CD4-positive, CD25-positive, alpha-beta regulatory T cell (primary cell): ENCODE data around the gene FAM107B. TPM values are rescaled to one million over a fixed set of nuclear protein-coding genes. Genes with fewer than 3 reads are reported as not detected.
"Not testable (repeated sequence)": the region's sequence is repeated elsewhere in the genome, so short reads cannot be mapped to it uniquely, and the experiment has no call there.

Experiments used
- ATAC-seq, 2 donors: fragments of 150-1000 bp; cut with Tn5 transposase; one replicate each; pipeline ENCODE4 v1.10.0; 2021; ENCODE audit warnings: low read depth in 2 of 2, moderate number of reproducible peaks in 2 of 2, moderate library complexity in 1 of 2
- DNase-seq, 3 donors: peaks; one replicate each; pipeline versions ENCODE4 v3.0.0 to v3.0.0-alpha.2; 2012 to 2022; ENCODE audit warnings: mixed read lengths in 1 of 3
- H3K27ac ChIP-seq: one replicate; pipeline ENCODE4 v1.7.0; 2013; ENCODE audit warnings: mild to moderate bottlenecking, low read length; ENCODE audit not compliant: insufficient read depth, poor library complexity, severe bottlenecking
- H3K27me3 ChIP-seq: one replicate; pipeline ENCODE4 v1.7.0; 2013; ENCODE audit warnings: low read length; ENCODE audit not compliant: control insufficient read depth, insufficient read depth
- H3K36me3 ChIP-seq: one replicate; pipeline ENCODE4 v1.7.0; 2013; ENCODE audit warnings: mild to moderate bottlenecking, low read length, moderate library complexity; ENCODE audit not compliant: control insufficient read depth, insufficient read depth
- H3K4me1 ChIP-seq: 2 replicates; pipeline ENCODE4 v1.7.0; 2013; ENCODE audit warnings: mild to moderate bottlenecking, low read length; ENCODE audit not compliant: insufficient read depth, control insufficient read depth, poor library complexity, severe bottlenecking
- H3K4me3 ChIP-seq: one replicate; pipeline ENCODE4 v1.7.0; 2013; ENCODE audit warnings: low read depth, mild to moderate bottlenecking, low read length, moderate library complexity
- H3K9me3 ChIP-seq, 2 experiments: 1 replicate in 1 of 2; 2 replicates in 1 of 2; pipeline ENCODE4 v1.7.0; 2013; ENCODE audit warnings: low read length in 2 of 2, mild to moderate bottlenecking in 1 of 2, moderate library complexity in 1 of 2; ENCODE audit not compliant: control insufficient read depth in 2 of 2
- H3K27ac Mint-ChIP-seq, 3 donors: one replicate each; pipeline ENCODE4 v1.8.0; 2020 to 2022; ENCODE audit warnings: mild to moderate bottlenecking in 3 of 3, mixed read lengths in 3 of 3, moderate library complexity in 2 of 3
- H3K27me3 Mint-ChIP-seq: one replicate; pipeline ENCODE4 v1.8.0; 2022; ENCODE audit warnings: mild to moderate bottlenecking, mixed read lengths
- H3K36me3 Mint-ChIP-seq: one replicate; pipeline ENCODE4 v1.8.0; 2020; ENCODE audit warnings: mixed read lengths
- H3K4me1 Mint-ChIP-seq, 4 donors: one replicate each; pipeline ENCODE4 v1.8.0; 2020 to 2022; ENCODE audit warnings: mixed read lengths in 4 of 4, mild to moderate bottlenecking in 1 of 4
- H3K4me3 Mint-ChIP-seq, 4 donors: one replicate each; pipeline ENCODE4 v1.8.0; 2020 to 2022; ENCODE audit warnings: mild to moderate bottlenecking in 4 of 4, mixed read lengths in 4 of 4, moderate library complexity in 3 of 4
- H3K9me3 Mint-ChIP-seq, 7 donors: one replicate each; pipeline ENCODE4 v1.8.0; 2020 to 2022; ENCODE audit warnings: mixed read lengths in 7 of 7, mild to moderate bottlenecking in 3 of 7, moderate library complexity in 2 of 7
- polyA plus RNA-seq, 4 donors: library from polyadenylated mRNA; unstranded; fragments of 300-500 nt; fragmentation: Illumina TruSeq; gene quantifications; one replicate each; pipeline ENCODE4 v1.2.3, GENCODE V29; 2021
- total RNA-seq: library from RNA; stranded (reverse); gene quantifications from one replicate; pipeline ENCODE4 v1.2.3, GENCODE V29; 2022

Gene FAM107B
- total and polyA plus RNA-seq, 5 donors from 2014 or later, result 202 to 327 (median 296) TPM

DNA sequence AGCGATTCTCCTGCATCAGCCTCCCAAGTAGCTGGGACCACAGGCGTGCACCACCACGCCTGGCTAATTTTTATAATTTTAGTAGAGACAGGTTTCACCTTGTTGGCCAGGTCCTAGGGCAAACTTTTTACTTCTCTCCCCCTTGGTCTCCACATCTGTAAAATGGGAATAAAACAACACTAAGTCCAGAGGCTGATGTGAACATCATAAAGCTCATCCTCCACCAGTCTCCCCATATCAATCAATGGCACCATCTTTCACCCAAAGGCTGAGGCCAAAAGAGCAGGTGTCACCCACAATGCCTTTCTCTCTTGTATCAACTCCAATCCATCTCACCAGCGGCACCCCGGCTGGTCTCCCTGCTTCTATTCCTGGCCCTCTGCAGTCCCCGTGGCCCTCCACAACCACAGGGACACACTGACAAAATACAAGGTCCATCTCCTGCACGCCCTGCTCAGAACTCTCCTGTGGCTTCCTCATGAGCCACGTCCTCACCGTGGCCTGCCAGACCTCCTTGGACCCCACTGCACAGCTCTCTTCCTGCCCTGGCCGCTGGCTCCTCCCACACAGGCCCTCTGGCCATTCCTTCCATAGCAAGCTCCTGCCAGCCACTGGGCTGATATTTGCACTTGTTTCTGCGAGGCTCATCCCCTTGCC lies 179.0 kb downstream of the FAM107B start:
- DNase-seq (no peak), ATAC-seq (no peak)
- peak overlapping the region; percentile 27 for H3K27ac ChIP-seq
- Mint-ChIP-seq H3K4me1 (peaks cover 29 to 91% (median 77%) of the 10 kb centered on the region in 4 donors), H3K27ac (peak overlapping the region; percentile 76 to 97 (median 80)), H3K9me3 (no peaks in the 10 kb centered on the region), H3K4me3 (peak overlapping the region in 3 of 4 donors; percentile 30 to 74 (median 68)), H3K36me3 (peaks cover 54% of the 10 kb centered on the region), H3K27me3 (no peaks in the 10 kb centered on the region)
- peaks cover 67% of the 10 kb centered on the region for H3K4me1 ChIP-seq
- no peaks in the 10 kb centered on the region for H3K27me3 ChIP-seq
- H3K9me3 ChIP-seq, result no peaks in the 10 kb centered on the region
- H3K36me3 ChIP-seq, result peaks cover 80% of the 10 kb centered on the region
- no peak overlapping the region for H3K4me3 ChIP-seq

DNA sequence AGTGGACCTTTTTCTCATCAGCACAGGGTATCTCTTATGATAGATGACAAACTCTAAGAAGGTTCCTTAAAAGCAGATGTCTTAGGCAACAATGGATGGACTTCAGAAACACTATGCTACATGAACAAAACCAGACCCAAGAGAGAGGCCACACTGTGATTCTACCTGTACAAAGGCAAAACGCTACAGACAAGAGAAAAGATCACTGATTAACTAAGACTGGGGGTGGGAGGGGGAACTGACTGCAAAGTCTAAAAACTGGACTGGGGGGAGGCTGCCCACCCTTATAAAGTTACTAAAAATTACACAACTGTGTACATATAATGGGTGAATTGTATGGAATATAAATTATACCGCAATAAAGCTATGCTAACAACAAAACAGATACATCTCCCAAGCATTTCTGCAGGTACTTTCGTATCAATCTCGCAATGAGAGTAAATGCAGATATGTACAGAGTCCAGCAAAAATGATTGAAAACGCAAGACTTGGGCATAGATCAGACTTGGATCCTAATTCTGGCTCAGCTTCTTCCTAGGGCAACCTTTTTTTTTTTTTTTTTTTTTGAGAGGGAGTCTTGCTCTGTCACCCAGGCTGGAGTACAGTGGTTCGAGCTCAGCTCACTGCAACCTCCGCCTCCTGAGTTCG lies 179.7 kb downstream of the FAM107B start:
- ATAC-seq, result no peak
- H3K36me3 Mint-ChIP-seq, result peaks cover 52% of the 10 kb centered on the region
- H3K4me3 Mint-ChIP-seq, result peak overlapping the region in 2 of 4 donors; percentile 18 to 74
- H3K27ac Mint-ChIP-seq, result peak overlapping the region; percentile 3 to 97 (median 72)
- Histone ChIP-seq H3K9me3 (no peaks in the 10 kb centered on the region), H3K27ac (peak overlapping the region; percentile 16), H3K4me1 (peaks cover 67% of the 10 kb centered on the region), H3K36me3 (peaks cover 78% of the 10 kb centered on the region), H3K27me3 (no peaks in the 10 kb centered on the region), H3K4me3 (no peak overlapping the region)
- peaks cover 33 to 92% (median 79%) of the 10 kb centered on the region in 4 donors for H3K4me1 Mint-ChIP-seq
- H3K9me3 Mint-ChIP-seq, result no peaks in the 10 kb centered on the region
- H3K27me3 Mint-ChIP-seq, result no peaks in the 10 kb centered on the region
- no peak for DNase-seq

DNA sequence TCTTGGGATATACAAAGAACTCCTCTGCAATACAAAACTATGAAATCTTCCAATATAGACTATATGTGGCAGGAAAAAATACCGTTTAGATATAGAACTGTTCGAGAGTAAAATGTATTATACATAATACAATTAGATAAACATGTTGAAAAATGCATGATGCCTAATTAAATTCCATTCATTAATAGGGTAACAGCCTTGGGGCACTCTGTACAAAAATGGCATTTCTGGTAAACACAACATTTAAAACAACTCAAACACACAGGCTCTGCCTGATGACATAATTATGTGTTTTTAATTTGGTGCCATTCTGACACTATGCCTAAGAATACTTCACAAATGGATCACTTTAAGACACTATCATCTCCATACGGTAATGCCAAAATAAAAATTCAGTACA lies 180.9 kb downstream of the FAM107B start:
- Mint-ChIP-seq H3K27ac (peak overlapping the region in 2 of 3 donors; percentile 44 to 48), H3K9me3 (no peaks in the 10 kb centered on the region), H3K4me1 (peaks cover 41 to 92% (median 79%) of the 10 kb centered on the region in 4 donors), H3K4me3 (peak overlapping the region in 1 of 4 donors; percentile 74), H3K36me3 (peaks cover 44% of the 10 kb centered on the region), H3K27me3 (no peaks in the 10 kb centered on the region)
- H3K4me1 ChIP-seq, result peaks cover 66% of the 10 kb centered on the region
- no peaks in the 10 kb centered on the region for H3K9me3 ChIP-seq
- H3K36me3 ChIP-seq, result peaks cover 69% of the 10 kb centered on the region
- peak overlapping the region; percentile 39 for H3K27ac ChIP-seq
- no peak for ATAC-seq
- no peaks in the 10 kb centered on the region for H3K27me3 ChIP-seq
- H3K4me3 ChIP-seq, result peak overlapping the region; percentile 7
- no peak for DNase-seq

DNA sequence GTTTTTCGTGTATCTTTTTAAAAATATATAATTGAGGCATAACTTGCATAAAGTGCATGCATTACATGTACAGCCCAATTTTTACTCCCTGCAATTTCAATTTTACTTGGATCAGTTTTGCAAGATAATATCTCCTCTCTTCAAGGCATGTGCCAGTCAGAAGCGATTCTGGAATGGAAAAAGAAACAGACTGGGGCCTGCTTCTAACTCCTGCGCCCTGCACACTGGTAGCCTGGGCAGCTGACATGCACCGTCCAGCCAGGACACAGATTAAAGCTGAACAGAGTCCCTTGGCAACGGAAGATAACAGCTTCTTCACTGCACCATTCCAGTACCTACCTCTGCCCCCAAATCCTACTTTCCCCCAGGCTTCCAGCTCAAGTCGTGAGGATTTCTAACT lies 182.1 kb downstream of the FAM107B start:
- Histone ChIP-seq H3K9me3 (no peaks in the 10 kb centered on the region), H3K27ac (peak overlapping the region; percentile 39), H3K4me3 (peak overlapping the region; percentile 49), H3K27me3 (no peaks in the 10 kb centered on the region), H3K36me3 (peaks cover 58% of the 10 kb centered on the region), H3K4me1 (peaks cover 69% of the 10 kb centered on the region)
- Mint-ChIP-seq H3K36me3 (peaks cover 34% of the 10 kb centered on the region), H3K4me1 (peaks cover 54 to 92% (median 79%) of the 10 kb centered on the region in 4 donors), H3K27me3 (no peaks in the 10 kb centered on the region), H3K9me3 (no peaks in the 10 kb centered on the region), H3K4me3 (peak overlapping the region in 2 of 4 donors; percentile 1 to 34), H3K27ac (peak overlapping the region; percentile 56 to 99 (median 63))
- DNase-seq, result no peak
- ATAC-seq, result no peak

DNA sequence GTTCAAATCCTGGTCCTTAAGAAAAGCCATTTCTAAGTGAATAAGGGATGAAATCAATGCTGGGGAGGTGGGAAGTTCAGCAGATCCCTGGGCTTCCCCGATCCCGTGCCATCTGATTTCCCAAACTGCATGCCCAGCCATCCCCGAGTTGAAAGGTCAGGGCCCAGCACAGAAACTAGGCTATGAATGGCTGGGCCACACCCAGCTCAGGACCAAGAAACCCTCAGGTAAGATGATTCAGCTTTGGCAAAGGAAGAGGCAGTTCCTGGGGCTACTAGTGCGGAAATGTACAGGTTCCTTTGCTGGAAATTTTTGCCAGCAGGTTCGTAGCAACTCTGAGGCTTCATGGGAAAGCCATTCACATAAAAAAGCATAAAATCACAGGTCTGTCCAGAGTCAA lies 182.7 kb downstream of the FAM107B start:
- H3K27me3 ChIP-seq, result no peaks in the 10 kb centered on the region
- H3K9me3 ChIP-seq, result no peaks in the 10 kb centered on the region
- peaks cover 54 to 92% (median 79%) of the 10 kb centered on the region in 4 donors for H3K4me1 Mint-ChIP-seq
- peak overlapping the region in 3 of 4 donors; percentile 13 to 56 (median 34) for H3K4me3 Mint-ChIP-seq
- H3K4me3 ChIP-seq, result peak overlapping the region; percentile 49
- H3K27ac ChIP-seq, result peak overlapping the region; percentile 39
- no peaks in the 10 kb centered on the region for H3K27me3 Mint-ChIP-seq
- peaks cover 54% of the 10 kb centered on the region for H3K36me3 ChIP-seq
- H3K27ac Mint-ChIP-seq, result peak overlapping the region; percentile 63 to 99 (median 69)
- peaks cover 70% of the 10 kb centered on the region for H3K4me1 ChIP-seq
- H3K36me3 Mint-ChIP-seq, result peaks cover 29% of the 10 kb centered on the region
- H3K9me3 Mint-ChIP-seq, result no peaks in the 10 kb centered on the region
- no peak for ATAC-seq
- no peak for DNase-seq

DNA sequence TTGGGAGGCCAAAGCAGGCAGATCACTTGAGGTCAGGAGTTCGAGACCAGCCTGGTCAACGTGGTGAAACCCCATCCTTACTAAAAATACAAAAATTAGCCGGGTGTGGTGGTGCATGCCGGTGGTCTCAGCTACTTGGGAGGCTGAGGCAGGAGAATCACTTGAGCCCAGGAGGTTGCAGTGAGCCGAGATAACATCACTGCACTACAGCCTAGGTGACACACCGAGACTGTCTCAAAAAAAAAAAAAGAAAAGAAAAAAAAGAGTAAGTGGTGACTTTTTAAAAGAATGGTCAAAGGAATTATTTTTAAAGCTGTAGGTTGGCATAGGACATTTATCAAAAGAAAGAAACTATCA lies 185.8 kb downstream of the FAM107B start:
- ATAC-seq, H3K9me3 Mint-ChIP-seq, DNase-seq, H3K36me3 Mint-ChIP-seq, H3K27me3 Mint-ChIP-seq, H3K9me3 ChIP-seq, H3K27me3 ChIP-seq: not testable (repeated sequence)
- Histone ChIP-seq H3K27ac (peak overlapping the region; percentile 91), H3K4me1 (peaks cover 85% of the 10 kb centered on the region), H3K4me3 (peak overlapping the region; percentile 78), H3K36me3 (peaks cover 29% of the 10 kb centered on the region)
- Mint-ChIP-seq H3K4me3 (peak overlapping the region; percentile 84 to 90 (median 86)), H3K27ac (peak overlapping the region; percentile 98 to 99 (median 99)), H3K4me1 (peaks cover 57 to 93% (median 79%) of the 10 kb centered on the region in 4 donors)

DNA sequence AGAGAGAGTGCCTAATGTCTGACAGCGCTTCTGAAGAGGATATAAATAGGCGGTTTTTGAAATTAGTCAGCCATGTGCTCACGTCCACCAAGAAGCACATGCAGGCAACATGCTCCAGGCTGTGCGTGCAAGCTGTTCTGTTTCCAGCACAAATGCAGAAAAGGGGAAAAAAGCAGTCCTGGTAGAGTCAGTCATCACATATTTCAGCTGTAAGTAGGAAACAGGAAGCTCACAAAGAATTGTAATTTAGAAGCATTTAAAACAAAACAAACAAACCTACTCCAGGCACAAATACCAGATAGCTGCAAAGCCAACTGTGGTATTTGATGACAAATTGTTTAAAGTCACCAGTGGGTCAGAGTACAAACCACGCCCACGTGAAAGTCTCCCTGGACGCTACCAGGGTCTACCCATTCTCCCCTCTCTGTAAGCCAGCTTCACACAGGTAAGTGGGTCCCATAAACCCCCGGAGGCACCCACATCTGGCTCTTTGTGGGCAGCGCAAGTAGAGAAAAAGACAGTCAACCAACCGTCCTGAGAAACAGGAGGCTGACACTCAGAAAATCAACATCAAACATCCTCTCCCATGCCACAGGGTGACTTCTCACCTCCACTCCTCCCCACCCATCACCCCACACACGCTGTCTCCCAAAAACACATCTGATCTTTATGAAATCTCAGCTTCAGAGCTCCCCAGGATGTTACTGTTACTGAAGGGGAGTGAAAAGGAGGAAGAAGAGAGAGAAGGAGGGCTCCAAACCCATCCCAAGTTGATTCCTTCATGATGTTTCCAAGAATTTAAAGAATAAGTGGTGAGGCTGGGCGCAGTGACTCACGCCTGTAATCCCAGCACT lies 186.4 kb downstream of the FAM107B start:
- peak overlapping the region; percentile 78 for H3K4me3 ChIP-seq
- H3K36me3 ChIP-seq, result peaks cover 23% of the 10 kb centered on the region
- peaks cover 63 to 95% (median 82%) of the 10 kb centered on the region in 4 donors for H3K4me1 Mint-ChIP-seq
- H3K27ac ChIP-seq, result peak overlapping the region; percentile 91
- H3K9me3 ChIP-seq, result no peaks in the 10 kb centered on the region
- peaks cover 91% of the 10 kb centered on the region for H3K4me1 ChIP-seq
- H3K27ac Mint-ChIP-seq, result peak overlapping the region; percentile 98 to 99 (median 99)
- H3K9me3 Mint-ChIP-seq, result no peaks in the 10 kb centered on the region
- H3K27me3 Mint-ChIP-seq, result no peaks in the 10 kb centered on the region
- H3K4me3 Mint-ChIP-seq, result peak overlapping the region; percentile 84 to 90 (median 86)
- DNase-seq (peak; percentile 38 to 76 (median 60)), ATAC-seq (peak; percentile 30 to 38)
- H3K36me3 Mint-ChIP-seq, result peaks cover 4% of the 10 kb centered on the region
- H3K27me3 ChIP-seq, result no peaks in the 10 kb centered on the region
